ENCODE measurements around the gene NECTIN4.

DNA sequence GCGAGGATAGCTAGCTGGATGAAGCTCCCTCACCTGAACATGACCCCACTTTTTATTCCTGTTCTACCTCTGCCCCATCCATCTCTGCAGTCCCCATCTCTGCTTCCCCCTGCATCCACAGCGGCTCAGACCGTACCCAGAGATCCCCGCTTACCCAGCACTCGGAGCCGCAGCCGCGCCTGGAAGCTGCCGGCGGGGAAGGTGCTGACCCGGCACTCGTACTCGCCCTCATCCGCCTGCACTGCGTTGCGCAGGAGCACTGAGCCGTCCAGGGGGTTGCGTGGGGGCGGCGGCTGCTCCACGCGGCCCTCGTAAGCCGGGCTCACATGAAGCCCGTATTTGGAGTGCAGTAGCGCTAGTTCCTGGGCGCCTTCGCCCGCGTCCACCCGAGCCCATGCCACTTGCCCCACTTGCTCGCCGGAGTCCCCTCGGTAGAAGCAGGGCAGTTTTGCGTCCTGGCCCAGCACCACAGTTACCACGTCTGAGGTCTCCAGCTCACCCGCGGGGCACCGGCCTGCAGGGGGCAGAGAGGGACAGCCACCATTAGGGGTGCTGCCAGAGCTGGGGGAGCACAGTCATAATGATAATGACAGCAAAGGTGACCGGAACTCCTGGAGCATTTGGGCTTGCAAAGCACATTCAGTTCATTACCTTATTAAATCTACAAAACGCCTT is 9.8 kb downstream of the NECTIN4 start:
- TF ChIP-seq EP300 (IDR thresholded peaks at IDR 0.05) (no peak), CTCF (IDR thresholded peaks at IDR 0.05) (no peak)
